ENCODE results near the gene MACROD2. TPM values are rescaled to one million over a fixed set of nuclear protein-coding genes. Genes with fewer than 3 reads are reported as not detected.
"Not testable (repeated sequence)": the region's sequence is repeated elsewhere in the genome, so short reads cannot be mapped to it uniquely, and the experiment has no call there.

The MACROD2 gene
- total RNA-seq, 1 experiment from 2014 or later, result not detected

- DNase-seq (ENCODE audit: low spot score), result no peak
- in situ Hi-C loops (cut with HindIII; ENCODE audit: low sequenced_read_pairs), result no loop called here
Measured at GRCh38 chr20:14422892-14423291, 427.6 kb downstream of the MACROD2 start.

GRCh38 chr20:14431568-14431967 is 436.3 kb downstream of the MACROD2 start:
- in situ Hi-C loops (cut with HindIII; ENCODE audit: low sequenced_read_pairs), result no loop called here
- no peak for DNase-seq (ENCODE audit: low spot score)

- in situ Hi-C loops (cut with HindIII; ENCODE audit: low sequenced_read_pairs), result no loop called here
- no peak for DNase-seq (ENCODE audit: low spot score)
Measured at GRCh38 chr20:14432085-14432484, 436.8 kb downstream of the MACROD2 start.

GRCh38 chr20:14432597-14432996 is 437.3 kb downstream of the MACROD2 start:
- no peak for DNase-seq (ENCODE audit: low spot score)
- in situ Hi-C loops (cut with HindIII; ENCODE audit: low sequenced_read_pairs), result no loop called here

GRCh38 chr20:14434384-14435136 is 439.2 kb downstream of the MACROD2 start:
- DNase-seq (ENCODE audit: low spot score), result no peak
- in situ Hi-C loops (cut with HindIII; ENCODE audit: low sequenced_read_pairs), result no loop called here

GRCh38 chr20:14441201-14441600 is 445.9 kb downstream of the MACROD2 start:
- in situ Hi-C loops (cut with HindIII; ENCODE audit: low sequenced_read_pairs), result no loop called here
- no peak for DNase-seq (ENCODE audit: low spot score)

- no peak for DNase-seq (ENCODE audit: low spot score)
- in situ Hi-C loops (cut with HindIII; ENCODE audit: low sequenced_read_pairs), result no loop called here
Measured at GRCh38 chr20:14444106-14444505, 448.8 kb downstream of the MACROD2 start.

GRCh38 chr20:14445310-14445709 is 450.0 kb downstream of the MACROD2 start:
- in situ Hi-C loops (cut with HindIII; ENCODE audit: low sequenced_read_pairs), result no loop called here
- no peak for DNase-seq (ENCODE audit: low spot score)

GRCh38 chr20:14445902-14446301 is 450.6 kb downstream of the MACROD2 start:
- in situ Hi-C loops (cut with HindIII; ENCODE audit: low sequenced_read_pairs), result no loop called here

GRCh38 chr20:14446446-14446845 is 451.1 kb downstream of the MACROD2 start:
- in situ Hi-C loops (cut with HindIII; ENCODE audit: low sequenced_read_pairs), result no loop called here
- no peak for DNase-seq (ENCODE audit: low spot score)

More at GRCh38 chr20:14445902-14446301, 450.6 kb downstream of the MACROD2 start:
- no peak for DNase-seq (ENCODE audit: low spot score)

- DNase-seq (ENCODE audit: low spot score), result no peak
- in situ Hi-C loops (cut with HindIII; ENCODE audit: low sequenced_read_pairs), result no loop called here
Measured at GRCh38 chr20:14449323-14449722, 454.0 kb downstream of the MACROD2 start.

- DNase-seq (ENCODE audit: low spot score), result no peak
- in situ Hi-C loops (cut with HindIII; ENCODE audit: low sequenced_read_pairs), result no loop called here
Measured at GRCh38 chr20:14450256-14450655, 454.9 kb downstream of the MACROD2 start.

GRCh38 chr20:14451458-14451857 is 456.1 kb downstream of the MACROD2 start:
- in situ Hi-C loops (cut with HindIII; ENCODE audit: low sequenced_read_pairs), result no loop called here
- DNase-seq (ENCODE audit: low spot score), result no peak

GRCh38 chr20:14453259-14453658 is 457.9 kb downstream of the MACROD2 start:
- in situ Hi-C loops (cut with HindIII; ENCODE audit: low sequenced_read_pairs), result no loop called here
- no peak for DNase-seq (ENCODE audit: low spot score)

GRCh38 chr20:14454296-14454695 is 459.0 kb downstream of the MACROD2 start:
- no peak for DNase-seq (ENCODE audit: low spot score)

GRCh38 chr20:14467104-14467827 is 471.9 kb downstream of the MACROD2 start:
- in situ Hi-C loops (cut with HindIII; ENCODE audit: low sequenced_read_pairs), result not testable (repeated sequence)
- peak; percentile 46 for DNase-seq (ENCODE audit: low spot score)

More at GRCh38 chr20:14454296-14454695, 459.0 kb downstream of the MACROD2 start:
- in situ Hi-C loops (cut with HindIII; ENCODE audit: low sequenced_read_pairs), result no loop called here

- in situ Hi-C loops (cut with HindIII; ENCODE audit: low sequenced_read_pairs), result no loop called here
- peak; percentile 77 for DNase-seq (ENCODE audit: low spot score)
Measured at GRCh38 chr20:14470231-14470899, 475.0 kb downstream of the MACROD2 start.

GRCh38 chr20:14470977-14471661 is 475.8 kb downstream of the MACROD2 start:
- peak; percentile 24 for DNase-seq (ENCODE audit: low spot score)
- in situ Hi-C loops (cut with HindIII; ENCODE audit: low sequenced_read_pairs), result no loop called here

- no peak for DNase-seq (ENCODE audit: low spot score)
- in situ Hi-C loops (cut with HindIII; ENCODE audit: low sequenced_read_pairs), result no loop called here
Measured at GRCh38 chr20:14477125-14477524, 481.8 kb downstream of the MACROD2 start.

Data from G401 (cell line).